Gastroesophageal sphincter (tissue), 4 donors: ENCODE results near the gene CREBL2. TPM values are rescaled to one million over a fixed set of nuclear protein-coding genes. Genes with fewer than 3 reads are reported as not detected.
A peak's percentile ranks its signal among the peaks of the same experiment; 100 is the strongest.
"Not testable (repeated sequence)": the region's sequence is repeated elsewhere in the genome, so short reads cannot be mapped to it uniquely, and the experiment has no call there.

Experiments
- ATAC-seq: fragments of 150-250 bp; one replicate; pipeline ENCODE4 v1.9.1; 2016; ENCODE audit warnings: mild to moderate bottlenecking, moderate library complexity
- H3K27ac ChIP-seq, 4 donors: fragments of 200-600 bp; sonication (generic) in 3 of 4; 1 replicate in 3 of 4; 2 replicates in 1 of 4; pipeline ENCODE4 v1.5.1; 2016 to 2019
- H3K27me3 ChIP-seq: fragments of 200-600 bp; sonication (generic); one replicate; pipeline ENCODE4 v1.5.1; 2019
- H3K36me3 ChIP-seq, 2 donors: fragments of 200-600 bp; sonication (generic); one replicate each; pipeline ENCODE4 v1.5.1; 2019; ENCODE audit warnings: control low read depth in 1 of 2
- H3K4me1 ChIP-seq, 3 donors: fragments of 200-600 bp; sonication (generic); 1 replicate in 2 of 3; 2 replicates in 1 of 3; pipeline ENCODE4 v1.5.1; 2016 to 2019; ENCODE audit warnings: control low read depth in 2 of 3
- H3K4me3 ChIP-seq, 2 donors: fragments of 200-600 bp; sonication (generic); one replicate each; pipeline ENCODE4 v1.5.1; 2019; ENCODE audit warnings: mild to moderate bottlenecking in 1 of 2, moderate library complexity in 1 of 2
- H3K9me3 ChIP-seq, 3 donors: fragments of 200-600 bp; sonication (generic); one replicate each; pipeline ENCODE4 v1.5.1; 2017 to 2019; ENCODE audit warnings: control low read depth in 2 of 3
- CTCF ChIP-seq, 4 experiments: fragments of 200-600 bp in 2 of 4; fragments of 450-650 bp in 2 of 4; sonication (generic) in 1 of 4; IDR thresholded peaks; one replicate each; pipeline ENCODE4 v1.5.1; 2017 to 2019; ENCODE audit warnings: antibody characterized with exemption in 4 of 4, mild to moderate bottlenecking in 2 of 4, moderate library complexity in 2 of 4
- EP300 ChIP-seq: sonication (generic); formaldehyde crosslinking; IDR thresholded peaks from one replicate; pipeline ENCODE4 v1.6.1; 2017; ENCODE audit warnings: antibody characterized with exemption, mild to moderate bottlenecking
- POLR2A ChIP-seq, 2 donors: fragments of 450-650 bp; IDR thresholded peaks; one replicate each; pipeline ENCODE4 v1.6.1; 2017; ENCODE audit warnings: antibody characterized with exemption in 2 of 2, mild to moderate bottlenecking in 2 of 2, moderate library complexity in 1 of 2
- POLR2AphosphoS5 ChIP-seq: sonication (generic); formaldehyde crosslinking; IDR thresholded peaks from one replicate; pipeline ENCODE4 v1.6.1; 2017; ENCODE audit warnings: antibody characterized with exemption
- WGBS, 2 donors: methylation state at CpG; one replicate each; pipeline ENCODE4 v1.1.5; 2018; ENCODE audit warnings: low coverage in 1 of 2; 5-methylcytosine and 5-hydroxymethylcytosine counted together
- total RNA-seq, 4 donors: library from RNA; depleted of rRNA; stranded (reverse); fragments of >200 nt; gene quantifications; one replicate each; pipeline ENCODE4 v1.1.0, GENCODE V29; 2016

Gene CREBL2
- total RNA-seq, 4 donors from 2014 or later, result 46.3 to 66.6 (median 59.8) TPM

GRCh38 chr12:12613344-12613743 lies 1.7 kb downstream of the CREBL2 start:
- no peak for ATAC-seq
- Histone ChIP-seq H3K4me3 (peak overlapping the region in 1 of 2 donors; percentile 81), H3K27me3 (no peaks in the 10 kb centered on the region), H3K9me3 (no peaks in the 10 kb centered on the region), H3K27ac (peak overlapping the region in 2 of 4 donors; percentile 95 to 98), H3K4me1 (peaks cover 0 to 61% (median 25%) of the 10 kb centered on the region in 3 donors), H3K36me3 (no peaks in the 10 kb centered on the region)
- 58 to 66% methylated on average over 4 of the region's 4 CpGs for WGBS, 2 donors
- TF ChIP-seq EP300 (no peak), POLR2AphosphoS5 (no peak), POLR2A (IDR thresholded peaks at IDR 0.05) (no peak), CTCF (IDR thresholded peaks at IDR 0.05) (no peak)

DNA sequence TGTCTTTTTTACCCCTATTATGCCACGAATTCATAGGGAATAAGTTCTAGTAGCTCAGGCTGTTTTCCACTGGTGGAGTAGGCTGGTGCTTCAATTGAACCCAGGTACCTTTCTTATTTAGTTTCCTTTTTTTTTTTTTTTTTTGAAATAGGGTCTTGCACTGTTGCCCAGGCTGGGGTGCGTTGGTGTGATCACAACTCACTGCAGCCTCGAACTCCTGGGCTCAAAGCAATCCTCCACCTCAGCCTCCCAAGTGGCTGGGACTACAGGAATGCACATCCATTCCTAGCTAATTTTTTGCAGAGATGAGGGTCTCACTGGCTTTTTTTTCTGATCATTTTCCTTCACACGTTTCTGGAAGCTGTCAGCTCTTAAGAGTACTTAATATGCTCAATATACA lies 2.7 kb downstream of the CREBL2 start:
- WGBS, 2 donors, result 57 to 82% methylated on average over 2 to 4 of the region's 4 CpGs
- Histone ChIP-seq H3K27me3 (no peaks in the 10 kb centered on the region), H3K27ac (no peak overlapping the region), H3K36me3 (peaks cover 0 to 9% of the 10 kb centered on the region in 2 donors), H3K4me1 (peaks cover 0 to 61% (median 25%) of the 10 kb centered on the region in 3 donors), H3K9me3 (no peaks in the 10 kb centered on the region), H3K4me3 (no peak overlapping the region)
- no peak for ATAC-seq
- no peak for TF ChIP-seq CTCF (IDR thresholded peaks at IDR 0.05)
- TF ChIP-seq EP300, result no peak
- no peak for TF ChIP-seq POLR2A (IDR thresholded peaks at IDR 0.05)
- no peak for TF ChIP-seq POLR2AphosphoS5

DNA sequence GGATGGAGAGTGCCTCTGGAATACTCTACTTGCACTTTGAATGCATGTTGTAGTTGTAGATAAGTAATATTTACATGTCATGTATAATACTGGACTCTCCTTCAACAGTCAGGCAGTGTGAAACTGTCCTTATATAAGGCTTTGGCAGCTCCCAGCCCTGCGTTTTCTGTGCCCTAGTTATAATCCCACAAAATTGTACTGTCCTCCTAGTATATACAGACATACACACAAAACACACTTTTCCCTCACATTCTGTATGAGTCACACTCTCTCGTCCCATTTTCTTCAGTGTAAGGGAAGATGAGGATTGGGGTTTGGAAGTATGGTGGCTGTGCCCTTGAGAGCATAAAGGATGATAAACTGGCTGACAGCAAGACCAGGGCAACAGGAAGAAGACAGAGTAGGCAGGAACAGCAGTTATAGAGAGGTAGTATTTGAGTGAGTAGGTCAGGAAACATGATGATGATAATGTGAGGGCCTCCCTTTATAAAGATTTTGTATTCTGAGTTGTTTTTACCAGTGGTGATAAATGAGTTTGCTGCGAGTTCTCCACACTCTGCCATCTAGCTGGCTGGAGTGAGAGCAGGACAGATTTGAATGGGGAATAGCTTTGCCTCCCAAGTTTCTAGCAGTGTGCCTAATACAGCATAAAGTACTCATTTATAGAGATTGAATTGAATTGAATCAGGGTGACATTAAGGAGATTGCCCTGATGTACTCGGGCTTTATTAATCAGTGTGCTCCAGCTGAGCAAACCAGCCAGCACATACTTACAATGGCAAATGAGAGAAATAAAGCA lies 5.0 kb downstream of the CREBL2 start:
- Histone ChIP-seq H3K27me3 (no peaks in the 10 kb centered on the region), H3K4me3 (no peak overlapping the region), H3K27ac (peak overlapping the region in 2 of 4 donors; percentile 26 to 36), H3K4me1 (peaks cover 0 to 54% (median 25%) of the 10 kb centered on the region in 3 donors), H3K9me3 (no peaks in the 10 kb centered on the region), H3K36me3 (peaks cover 0 to 15% of the 10 kb centered on the region in 2 donors)
- WGBS, 2 donors, result 14 to 34% methylated on average over 4 of the region's 4 CpGs
- no peak for ATAC-seq
- no peak for TF ChIP-seq EP300
- TF ChIP-seq CTCF (IDR thresholded peaks at IDR 0.05), result peak in 1 of 4 experiments; percentile 7

GRCh38 chr12:12618064-12618463 lies 6.4 kb downstream of the CREBL2 start:
- H3K4me3 ChIP-seq, ATAC-seq, H3K27ac ChIP-seq, H3K9me3 ChIP-seq, H3K27me3 ChIP-seq: not testable (repeated sequence)
- Histone ChIP-seq H3K4me1 (peaks cover 0 to 54% (median 19%) of the 10 kb centered on the region in 3 donors), H3K36me3 (peaks cover 0 to 15% of the 10 kb centered on the region in 2 donors)
- 80% methylated on average over 1 of the region's 23 CpGs; no CpG with 5 or more reads in 1 of the 2 donors for WGBS, 2 donors

DNA sequence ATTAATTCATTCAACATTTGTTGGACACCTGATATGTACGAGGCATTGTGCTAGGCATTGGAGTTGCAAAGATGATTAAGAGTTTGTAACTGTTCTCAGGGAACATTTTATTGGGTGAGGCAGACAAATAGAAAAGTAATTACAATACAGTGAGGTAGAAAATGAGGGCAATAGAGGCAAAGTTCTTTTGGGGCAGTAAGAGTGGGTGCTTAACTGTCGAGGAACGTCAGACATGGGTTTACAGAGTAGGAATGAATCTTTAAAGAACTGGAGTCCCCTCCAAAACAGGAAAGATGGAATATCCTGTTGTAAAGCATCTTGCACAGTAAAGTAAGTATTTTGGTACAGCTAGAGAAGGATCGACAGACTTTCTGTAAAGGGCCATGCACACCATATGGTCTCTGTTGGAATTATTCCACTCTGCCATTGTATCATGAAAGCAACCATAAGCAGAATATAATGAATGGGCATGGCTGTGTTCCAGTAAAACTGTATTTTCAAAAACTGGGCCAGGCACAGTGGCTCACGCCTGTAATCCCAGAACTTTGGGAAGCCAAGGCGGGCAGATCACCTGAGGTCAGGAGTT lies 9.1 kb downstream of the CREBL2 start:
- no peak for ATAC-seq
- WGBS, 2 donors, result 83 to 89% methylated on average over 4 to 6 of the region's 6 CpGs
- H3K36me3 ChIP-seq, result peaks cover 0 to 32% of the 10 kb centered on the region in 2 donors
- peaks cover 0 to 28% (median 11%) of the 10 kb centered on the region in 3 donors for H3K4me1 ChIP-seq
- H3K27ac ChIP-seq, result no peak overlapping the region
- no peaks in the 10 kb centered on the region for H3K27me3 ChIP-seq
- H3K9me3 ChIP-seq, result peaks cover 0 to 4% (median 0%) of the 10 kb centered on the region in 3 donors
- no peak for TF ChIP-seq POLR2A (IDR thresholded peaks at IDR 0.05)
- TF ChIP-seq POLR2AphosphoS5, result no peak
- no peak for TF ChIP-seq EP300
- TF ChIP-seq CTCF (IDR thresholded peaks at IDR 0.05), result no peak
- H3K4me3 ChIP-seq, result no peak overlapping the region
